Parathyroid adenoma (tissue), 2 donors: ENCODE data around the gene PPWD1.
"Not testable (repeated sequence)": the region's sequence is repeated elsewhere in the genome, so short reads cannot be mapped to it uniquely, and the experiment has no call there.

Experiments used
- H2AFZ ChIP-seq: fragments of 300-600 bp; sonication (generic); one replicate; pipeline ENCODE4 v1.7.0; 2017; ENCODE audit warnings: antibody characterized with exemption, mild to moderate bottlenecking
- H3K27ac ChIP-seq: fragments of 300-600 bp; sonication (generic); one replicate; pipeline ENCODE4 v1.7.0; 2017
- H3K27me3 ChIP-seq: fragments of 300-600 bp; sonication (generic); one replicate; pipeline ENCODE4 v1.7.0; 2017; ENCODE audit warnings: low read length; ENCODE audit not compliant: control insufficient read depth, insufficient read depth
- H3K36me3 ChIP-seq: fragments of 300-600 bp; sonication (generic); one replicate; pipeline ENCODE4 v1.7.0; 2017; ENCODE audit warnings: low read length; ENCODE audit not compliant: control insufficient read depth, insufficient read depth
- H3K4me1 ChIP-seq: fragments of 300-600 bp; sonication (generic); one replicate; pipeline ENCODE4 v1.7.0; 2017; ENCODE audit warnings: control low read depth
- H3K4me2 ChIP-seq: fragments of 300-600 bp; sonication (generic); one replicate; pipeline ENCODE4 v1.7.0; 2017; ENCODE audit warnings: low read length
- H3K4me3 ChIP-seq: fragments of 300-600 bp; sonication (generic); one replicate; pipeline ENCODE4 v1.7.0; 2017; ENCODE audit warnings: low read depth, low read length
- H3K79me2 ChIP-seq: fragments of 300-600 bp; sonication (generic); one replicate; pipeline ENCODE4 v1.7.0; 2017; ENCODE audit warnings: control low read depth
- H3K9ac ChIP-seq: fragments of 300-600 bp; sonication (generic); one replicate; pipeline ENCODE4 v1.7.0; 2017; ENCODE audit warnings: mild to moderate bottlenecking
- H3K9me3 ChIP-seq: fragments of 300-600 bp; sonication (generic); one replicate; pipeline ENCODE4 v1.7.0; 2017; ENCODE audit warnings: low read length; ENCODE audit not compliant: control insufficient read depth
- TF ChIP-seq, protein P1 (sequence below): fragments of 300-600 bp; sonication (generic); IDR thresholded peaks from one replicate; pipeline ENCODE4 v1.7.0; 2017; ENCODE audit warnings: antibody characterized with exemption, mild to moderate bottlenecking
- donor health status: primary hyperparathyroidism.

The PPWD1 gene

DNA sequence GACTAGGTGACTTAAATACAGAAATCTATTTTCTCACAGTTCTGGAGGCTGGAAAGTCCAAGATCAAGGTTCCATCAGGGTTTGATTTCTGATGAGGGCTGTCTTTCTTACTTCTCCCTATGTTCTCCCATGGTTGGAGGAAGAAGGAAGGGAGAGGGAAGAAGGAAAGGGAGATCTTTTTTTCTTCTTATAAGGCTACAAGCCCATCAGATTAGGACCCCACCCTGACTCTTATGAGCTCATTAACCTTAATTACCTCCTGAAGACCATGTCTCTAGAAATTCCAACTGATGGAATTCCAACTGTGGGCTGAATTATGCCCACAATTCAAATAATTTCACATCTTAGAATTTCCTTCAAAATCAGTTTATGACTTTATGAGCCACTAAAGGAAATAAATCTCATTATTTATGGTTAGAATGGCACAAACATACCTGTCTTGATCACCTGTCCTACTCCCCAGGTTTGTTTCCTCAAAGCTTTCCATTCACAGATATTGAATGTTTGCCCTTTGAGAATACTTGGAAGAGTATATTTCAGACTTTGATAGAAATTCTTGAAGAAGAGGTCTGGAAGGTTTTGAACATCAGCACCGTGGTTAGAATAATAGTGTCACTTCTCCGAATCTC, 7.6 kb downstream of the PPWD1 start:
- TF ChIP-seq, protein P1, sequence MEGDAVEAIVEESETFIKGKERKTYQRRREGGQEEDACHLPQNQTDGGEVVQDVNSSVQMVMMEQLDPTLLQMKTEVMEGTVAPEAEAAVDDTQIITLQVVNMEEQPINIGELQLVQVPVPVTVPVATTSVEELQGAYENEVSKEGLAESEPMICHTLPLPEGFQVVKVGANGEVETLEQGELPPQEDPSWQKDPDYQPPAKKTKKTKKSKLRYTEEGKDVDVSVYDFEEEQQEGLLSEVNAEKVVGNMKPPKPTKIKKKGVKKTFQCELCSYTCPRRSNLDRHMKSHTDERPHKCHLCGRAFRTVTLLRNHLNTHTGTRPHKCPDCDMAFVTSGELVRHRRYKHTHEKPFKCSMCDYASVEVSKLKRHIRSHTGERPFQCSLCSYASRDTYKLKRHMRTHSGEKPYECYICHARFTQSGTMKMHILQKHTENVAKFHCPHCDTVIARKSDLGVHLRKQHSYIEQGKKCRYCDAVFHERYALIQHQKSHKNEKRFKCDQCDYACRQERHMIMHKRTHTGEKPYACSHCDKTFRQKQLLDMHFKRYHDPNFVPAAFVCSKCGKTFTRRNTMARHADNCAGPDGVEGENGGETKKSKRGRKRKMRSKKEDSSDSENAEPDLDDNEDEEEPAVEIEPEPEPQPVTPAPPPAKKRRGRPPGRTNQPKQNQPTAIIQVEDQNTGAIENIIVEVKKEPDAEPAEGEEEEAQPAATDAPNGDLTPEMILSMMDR = no peak
- Histone ChIP-seq H3K9ac (no peak overlapping the region), H3K27me3 (no peaks in the 10 kb centered on the region), H3K4me1 (no peaks in the 10 kb centered on the region), H3K9me3 (no peaks in the 10 kb centered on the region), H3K4me2 (no peak overlapping the region), H3K36me3 (no peaks in the 10 kb centered on the region), H3K4me3 (no peak overlapping the region), H3K27ac (no peak overlapping the region), H2AFZ (no peak overlapping the region), H3K79me2 (peaks cover 5% of the 10 kb centered on the region)

DNA sequence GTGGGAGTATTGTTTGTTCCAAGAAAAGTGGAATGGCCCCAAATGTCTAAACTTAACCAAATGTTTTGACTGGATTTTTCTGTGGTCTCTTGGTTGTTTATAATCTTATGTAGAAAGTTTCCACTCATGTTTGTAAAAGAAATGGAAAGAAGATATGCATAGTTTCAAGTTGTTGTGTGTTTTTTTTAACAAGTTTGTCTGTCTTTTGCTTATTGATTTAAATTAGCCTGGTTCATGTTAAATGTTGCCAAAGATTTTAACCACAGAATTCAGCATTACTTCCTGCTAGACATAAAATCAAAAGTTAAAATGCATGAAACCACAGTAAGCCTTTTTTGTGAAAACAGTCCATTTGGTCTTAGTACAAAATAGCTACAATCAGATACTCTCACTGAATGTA, 14.0 kb downstream of the PPWD1 start:
- TF ChIP-seq, protein P1 = no peak
- Histone ChIP-seq H3K79me2 (peaks cover 5% of the 10 kb centered on the region), H3K27me3 (no peaks in the 10 kb centered on the region), H3K27ac (no peak overlapping the region), H3K4me2 (no peak overlapping the region), H3K9me3 (no peaks in the 10 kb centered on the region), H3K9ac (no peak overlapping the region), H3K36me3 (no peaks in the 10 kb centered on the region), H3K4me3 (no peak overlapping the region), H3K4me1 (no peaks in the 10 kb centered on the region), H2AFZ (no peak overlapping the region)

DNA sequence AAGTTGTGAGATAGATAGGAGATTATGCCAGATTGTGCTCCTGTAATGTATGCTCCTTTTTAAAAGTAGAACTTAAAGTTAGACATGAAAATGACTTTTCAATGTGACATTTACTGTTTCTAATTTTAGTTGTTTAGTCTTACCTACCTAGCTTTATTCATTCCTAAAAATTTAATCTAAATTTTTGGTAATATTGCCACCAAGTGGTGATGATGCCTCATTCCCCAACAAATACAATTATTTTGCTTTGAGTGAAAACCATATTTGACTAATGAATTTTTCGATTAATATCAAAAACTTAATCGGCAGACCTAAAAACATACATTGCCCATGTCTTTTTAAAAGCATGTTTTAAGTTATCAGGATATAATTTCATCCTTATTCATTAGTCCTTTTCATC, 25.6 kb downstream of the PPWD1 start:
- H3K4me3 ChIP-seq = no peak overlapping the region
- H3K4me1 ChIP-seq = no peaks in the 10 kb centered on the region
- H3K27me3 ChIP-seq = no peaks in the 10 kb centered on the region
- H3K27ac ChIP-seq = no peak overlapping the region
- TF ChIP-seq, protein P1 = no peak
- H3K36me3 ChIP-seq = no peaks in the 10 kb centered on the region
- no peak overlapping the region for H2AFZ ChIP-seq
- no peak overlapping the region for H3K4me2 ChIP-seq
- H3K79me2 ChIP-seq = no peaks in the 10 kb centered on the region
- no peaks in the 10 kb centered on the region for H3K9me3 ChIP-seq
- H3K9ac ChIP-seq = no peak overlapping the region

DNA sequence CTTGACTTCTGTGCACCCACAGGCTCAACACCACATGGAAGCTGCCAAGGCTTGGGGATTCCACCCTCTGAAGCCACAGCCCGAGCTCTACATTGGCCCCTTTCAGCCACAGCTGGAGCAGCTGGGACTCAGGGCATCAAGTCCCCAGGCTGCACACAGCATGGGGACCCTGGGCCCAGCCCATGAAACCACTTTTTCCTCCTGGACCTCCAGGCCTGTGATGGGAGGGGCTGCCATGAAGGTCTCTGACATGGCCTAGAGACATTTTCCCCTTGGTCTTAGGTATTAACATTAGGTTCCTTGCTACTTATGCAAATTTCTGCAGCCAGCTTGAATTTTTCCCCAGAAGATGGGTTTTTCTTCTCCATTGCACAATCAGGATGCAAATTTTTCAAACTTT, 38.7 kb downstream of the PPWD1 start:
- not testable (repeated sequence) for H3K9ac ChIP-seq, H2AFZ ChIP-seq, H3K4me3 ChIP-seq, H3K27ac ChIP-seq, H3K9me3 ChIP-seq, H3K27me3 ChIP-seq, H3K4me1 ChIP-seq, H3K4me2 ChIP-seq, H3K36me3 ChIP-seq
- peaks cover 17% of the 10 kb centered on the region for H3K79me2 ChIP-seq

DNA sequence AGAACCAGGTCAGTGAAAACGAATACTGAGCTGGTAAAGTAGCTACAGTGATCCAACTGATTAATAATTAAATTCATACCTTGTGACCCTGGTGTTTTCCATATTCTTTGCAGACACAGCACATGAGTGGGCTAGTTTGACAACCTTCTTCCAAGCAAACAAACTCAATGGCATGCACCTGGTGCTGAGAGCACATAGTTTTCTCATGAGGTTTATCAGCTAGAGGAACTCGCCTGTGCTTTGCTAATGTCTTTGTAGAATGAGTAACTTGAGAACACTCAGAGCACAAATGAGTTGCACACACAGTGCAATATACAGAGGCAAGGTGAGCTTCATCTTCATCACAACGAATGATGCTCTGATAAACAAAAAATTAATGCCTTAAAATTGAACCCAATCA, 48.4 kb downstream of the PPWD1 start:
- Histone ChIP-seq H3K27me3 (no peaks in the 10 kb centered on the region), H3K4me3 (no peak overlapping the region)

More for the DNA sequence above, 48.4 kb downstream of the PPWD1 start:
- Histone ChIP-seq H3K79me2 (peaks cover 14% of the 10 kb centered on the region), H3K4me2 (peak overlapping the region; percentile 21), H3K4me1 (no peaks in the 10 kb centered on the region), H3K9ac (no peak overlapping the region), H2AFZ (no peak overlapping the region), H3K36me3 (no peaks in the 10 kb centered on the region), H3K27ac (no peak overlapping the region), H3K9me3 (no peaks in the 10 kb centered on the region)
- TF ChIP-seq, protein P1 = no peak
